ENCODE data around the gene MVK. TPM values are rescaled to one million over a fixed set of nuclear protein-coding genes. Genes with fewer than 3 reads are reported as not detected.

The MVK gene
- total and polyA plus RNA-seq, 4 donors: 34.9 to 50.3 (median 41.4) TPM

DNA sequence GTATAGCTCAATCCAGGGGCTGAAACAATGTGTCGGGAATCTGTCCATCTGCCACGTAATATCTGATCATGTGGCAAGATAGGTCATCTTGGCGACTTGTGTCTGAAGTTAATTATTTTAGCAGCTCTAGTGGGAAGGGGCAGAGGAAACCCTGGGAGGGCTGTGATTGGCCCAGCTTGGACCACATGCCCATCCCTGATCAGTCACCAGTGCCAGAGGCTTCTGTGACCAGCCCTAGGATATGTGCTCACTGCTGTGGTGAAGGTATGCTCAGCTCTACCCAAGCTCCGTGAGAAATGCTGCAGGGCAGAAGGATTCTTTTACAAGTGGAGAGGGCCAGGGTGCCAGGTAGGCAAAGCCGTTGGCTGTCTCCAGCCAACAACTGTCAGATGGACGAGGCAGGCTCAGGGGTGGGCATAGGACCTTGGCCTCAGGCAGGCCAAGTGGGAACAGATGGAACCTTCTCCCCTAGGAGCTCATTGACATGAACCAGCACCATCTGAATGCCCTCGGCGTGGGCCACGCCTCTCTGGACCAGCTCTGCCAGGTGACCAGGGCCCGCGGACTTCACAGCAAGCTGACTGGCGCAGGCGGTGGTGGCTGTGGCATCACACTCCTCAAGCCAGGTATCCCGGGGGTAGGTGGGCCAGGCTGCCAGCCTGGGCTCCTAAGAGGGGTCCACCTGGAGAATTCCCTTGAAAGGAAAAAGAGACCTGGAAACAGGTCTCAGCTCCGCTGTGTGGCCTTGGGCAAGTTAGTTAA is 21.1 kb downstream of the MVK start:
- DNase-seq (ENCODE audit: low spot score): no peak
- Histone ChIP-seq H3K4me1 (ENCODE audit: control insufficient read depth in 4 of 4, insufficient read depth in 4 of 4, low read length in 3 of 4) (peaks cover 2 to 41% (median 25%) of the 10 kb centered on the region in 4 donors), H3K27me3 (ENCODE audit: control insufficient read depth in 4 of 4, insufficient read depth in 4 of 4, low read length in 3 of 4) (no peaks in the 10 kb centered on the region), H3K9me3 (ENCODE audit: control insufficient read depth in 4 of 4, low read length in 3 of 4) (no peaks in the 10 kb centered on the region), H3K4me3 (ENCODE audit: low read depth in 1 of 3, low read length in 3 of 3) (no peak overlapping the region), H3K9ac (ENCODE audit: low read depth in 1 of 2, low read length in 2 of 2) (no peak overlapping the region), H3K27ac (ENCODE audit: low read depth in 1 of 2, low read length in 2 of 2) (peak overlapping the region in 1 of 2 donors; percentile 40), H3K36me3 (ENCODE audit: control insufficient read depth in 4 of 4, insufficient read depth in 3 of 4, low read depth in 1 of 4, low read length in 3 of 4) (peaks cover 2 to 18% (median 10%) of the 10 kb centered on the region in 4 donors)
- TF ChIP-seq HNF4A (conservative IDR thresholded peaks at IDR 0.05): no peak
- no peak for TF ChIP-seq JUND (IDR thresholded peaks at IDR 0.05)
- no peak for TF ChIP-seq EGR1 (IDR thresholded peaks at IDR 0.05; ENCODE audit: low read depth in 2 of 2)
- no peak for TF ChIP-seq YY1 (IDR thresholded peaks at IDR 0.05)
- TF ChIP-seq, protein P1, sequence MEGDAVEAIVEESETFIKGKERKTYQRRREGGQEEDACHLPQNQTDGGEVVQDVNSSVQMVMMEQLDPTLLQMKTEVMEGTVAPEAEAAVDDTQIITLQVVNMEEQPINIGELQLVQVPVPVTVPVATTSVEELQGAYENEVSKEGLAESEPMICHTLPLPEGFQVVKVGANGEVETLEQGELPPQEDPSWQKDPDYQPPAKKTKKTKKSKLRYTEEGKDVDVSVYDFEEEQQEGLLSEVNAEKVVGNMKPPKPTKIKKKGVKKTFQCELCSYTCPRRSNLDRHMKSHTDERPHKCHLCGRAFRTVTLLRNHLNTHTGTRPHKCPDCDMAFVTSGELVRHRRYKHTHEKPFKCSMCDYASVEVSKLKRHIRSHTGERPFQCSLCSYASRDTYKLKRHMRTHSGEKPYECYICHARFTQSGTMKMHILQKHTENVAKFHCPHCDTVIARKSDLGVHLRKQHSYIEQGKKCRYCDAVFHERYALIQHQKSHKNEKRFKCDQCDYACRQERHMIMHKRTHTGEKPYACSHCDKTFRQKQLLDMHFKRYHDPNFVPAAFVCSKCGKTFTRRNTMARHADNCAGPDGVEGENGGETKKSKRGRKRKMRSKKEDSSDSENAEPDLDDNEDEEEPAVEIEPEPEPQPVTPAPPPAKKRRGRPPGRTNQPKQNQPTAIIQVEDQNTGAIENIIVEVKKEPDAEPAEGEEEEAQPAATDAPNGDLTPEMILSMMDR (IDR thresholded peaks at IDR 0.05; ENCODE audit: low read depth, low read length, missing input control): no peak
- no peak for TF ChIP-seq TAF1 (conservative IDR thresholded peaks at IDR 0.05)
- TF ChIP-seq, protein P2, sequence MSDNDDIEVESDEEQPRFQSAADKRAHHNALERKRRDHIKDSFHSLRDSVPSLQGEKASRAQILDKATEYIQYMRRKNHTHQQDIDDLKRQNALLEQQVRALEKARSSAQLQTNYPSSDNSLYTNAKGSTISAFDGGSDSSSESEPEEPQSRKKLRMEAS (IDR thresholded peaks at IDR 0.05): no peak
- no peak for TF ChIP-seq RAD21 (IDR thresholded peaks at IDR 0.05)
- TF ChIP-seq, protein P3, sequence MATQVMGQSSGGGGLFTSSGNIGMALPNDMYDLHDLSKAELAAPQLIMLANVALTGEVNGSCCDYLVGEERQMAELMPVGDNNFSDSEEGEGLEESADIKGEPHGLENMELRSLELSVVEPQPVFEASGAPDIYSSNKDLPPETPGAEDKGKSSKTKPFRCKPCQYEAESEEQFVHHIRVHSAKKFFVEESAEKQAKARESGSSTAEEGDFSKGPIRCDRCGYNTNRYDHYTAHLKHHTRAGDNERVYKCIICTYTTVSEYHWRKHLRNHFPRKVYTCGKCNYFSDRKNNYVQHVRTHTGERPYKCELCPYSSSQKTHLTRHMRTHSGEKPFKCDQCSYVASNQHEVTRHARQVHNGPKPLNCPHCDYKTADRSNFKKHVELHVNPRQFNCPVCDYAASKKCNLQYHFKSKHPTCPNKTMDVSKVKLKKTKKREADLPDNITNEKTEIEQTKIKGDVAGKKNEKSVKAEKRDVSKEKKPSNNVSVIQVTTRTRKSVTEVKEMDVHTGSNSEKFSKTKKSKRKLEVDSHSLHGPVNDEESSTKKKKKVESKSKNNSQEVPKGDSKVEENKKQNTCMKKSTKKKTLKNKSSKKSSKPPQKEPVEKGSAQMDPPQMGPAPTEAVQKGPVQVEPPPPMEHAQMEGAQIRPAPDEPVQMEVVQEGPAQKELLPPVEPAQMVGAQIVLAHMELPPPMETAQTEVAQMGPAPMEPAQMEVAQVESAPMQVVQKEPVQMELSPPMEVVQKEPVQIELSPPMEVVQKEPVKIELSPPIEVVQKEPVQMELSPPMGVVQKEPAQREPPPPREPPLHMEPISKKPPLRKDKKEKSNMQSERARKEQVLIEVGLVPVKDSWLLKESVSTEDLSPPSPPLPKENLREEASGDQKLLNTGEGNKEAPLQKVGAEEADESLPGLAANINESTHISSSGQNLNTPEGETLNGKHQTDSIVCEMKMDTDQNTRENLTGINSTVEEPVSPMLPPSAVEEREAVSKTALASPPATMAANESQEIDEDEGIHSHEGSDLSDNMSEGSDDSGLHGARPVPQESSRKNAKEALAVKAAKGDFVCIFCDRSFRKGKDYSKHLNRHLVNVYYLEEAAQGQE (IDR thresholded peaks at IDR 0.05): no peak
- no peak for TF ChIP-seq NR2F2 (IDR thresholded peaks at IDR 0.05)
- TF ChIP-seq, protein P4, sequence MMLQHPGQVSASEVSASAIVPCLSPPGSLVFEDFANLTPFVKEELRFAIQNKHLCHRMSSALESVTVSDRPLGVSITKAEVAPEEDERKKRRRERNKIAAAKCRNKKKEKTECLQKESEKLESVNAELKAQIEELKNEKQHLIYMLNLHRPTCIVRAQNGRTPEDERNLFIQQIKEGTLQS (IDR thresholded peaks at IDR 0.05): no peak
- 84% methylated on average over 15 of the region's 15 CpGs for WGBS

DNA sequence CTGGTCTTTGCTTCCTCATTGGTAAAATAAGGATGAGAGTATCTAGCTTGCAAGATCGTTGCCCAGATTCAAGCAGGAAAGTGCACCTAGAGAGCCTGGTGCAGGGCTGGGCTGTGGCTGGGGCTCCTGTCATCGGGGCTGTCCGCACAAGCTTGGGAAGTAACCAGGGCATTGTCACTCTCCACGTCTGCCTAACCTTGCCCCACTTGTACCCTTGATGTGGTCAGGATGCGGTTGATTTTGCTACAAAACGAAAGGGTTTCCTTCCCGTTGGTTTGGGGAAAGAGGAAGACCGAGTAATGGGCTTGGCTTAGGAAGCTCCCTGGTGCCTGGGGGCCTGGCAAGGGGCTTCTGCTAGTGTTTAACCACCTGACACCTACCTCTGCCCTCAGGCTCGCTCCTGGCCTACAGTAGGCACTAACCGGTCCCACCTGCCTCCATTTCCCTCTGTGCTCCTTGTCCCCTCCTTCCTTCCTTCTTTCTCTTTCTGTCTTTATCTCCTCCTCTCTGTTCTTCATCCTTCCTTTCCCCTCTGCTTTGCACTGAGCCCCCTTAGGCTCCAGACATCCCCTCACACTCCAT is 21.8 kb downstream of the MVK start:
- no peak for TF ChIP-seq GABPA (IDR thresholded peaks at IDR 0.05 in 1 of 2, conservative IDR thresholded peaks at IDR 0.05 in 1 of 2)
- TF ChIP-seq RXRA (IDR thresholded peaks at IDR 0.05): no peak
- TF ChIP-seq EGR1 (IDR thresholded peaks at IDR 0.05; ENCODE audit: low read depth in 2 of 2): no peak
- no peak for TF ChIP-seq TAF1 (conservative IDR thresholded peaks at IDR 0.05)
- TF ChIP-seq, protein P1 (IDR thresholded peaks at IDR 0.05; ENCODE audit: low read depth, low read length, missing input control): no peak
- no peak for TF ChIP-seq HNF4G (IDR thresholded peaks at IDR 0.05)
- no peak for TF ChIP-seq FOXA1 (IDR thresholded peaks at IDR 0.05)
- TF ChIP-seq, protein P2 (IDR thresholded peaks at IDR 0.05): no peak
- no peak for TF ChIP-seq RAD21 (IDR thresholded peaks at IDR 0.05)
- TF ChIP-seq JUND (IDR thresholded peaks at IDR 0.05): no peak
- peaks cover 2 to 34% (median 23%) of the 10 kb centered on the region in 4 donors for H3K4me1 ChIP-seq (ENCODE audit: control insufficient read depth in 4 of 4, insufficient read depth in 4 of 4, low read length in 3 of 4)
- no peak overlapping the region for H3K9ac ChIP-seq (ENCODE audit: low read depth in 1 of 2, low read length in 2 of 2)
- WGBS: 68% methylated on average over 10 of the region's 10 CpGs
- H3K9me3 ChIP-seq (ENCODE audit: control insufficient read depth in 4 of 4, low read length in 3 of 4): no peaks in the 10 kb centered on the region
- no peak overlapping the region for H3K4me3 ChIP-seq (ENCODE audit: low read depth in 1 of 3, low read length in 3 of 3)
- H3K27ac ChIP-seq (ENCODE audit: low read depth in 1 of 2, low read length in 2 of 2): no peak overlapping the region
- peaks cover 2 to 18% (median 10%) of the 10 kb centered on the region in 4 donors for H3K36me3 ChIP-seq (ENCODE audit: control insufficient read depth in 4 of 4, insufficient read depth in 3 of 4, low read depth in 1 of 4, low read length in 3 of 4)
- no peak for DNase-seq (ENCODE audit: low spot score)
- H3K27me3 ChIP-seq (ENCODE audit: control insufficient read depth in 4 of 4, insufficient read depth in 4 of 4, low read length in 3 of 4): no peaks in the 10 kb centered on the region

All from liver (tissue), 9 donors.